PC-9 (cell line): ENCODE measurements around the gene EYA4. TPM values are rescaled to one million over a fixed set of nuclear protein-coding genes. Genes with fewer than 3 reads are reported as not detected.

Experiments used
- BruUV-seq: library from RNA; stranded (reverse); fragments of 400-500 nt; replicated peaks from 2 replicates; lab custom pipeline; 2021; lab: Mats Ljungman, UMichigan
- CTCF ChIA-PET: fragments of 300-600 bp; sonication (Branson Sonifier 250); formaldehyde crosslinking; loops from one replicate; lab custom pipeline; 2022; ENCODE audit warnings: antibody characterized with exemption; lab: Charles Lee
- POLR2A ChIA-PET: fragments of 300-600 bp; sonication (Branson Sonifier 250); formaldehyde crosslinking; loops from one replicate; lab custom pipeline; 2022; ENCODE audit warnings: antibody characterized with exemption; ENCODE audit not compliant: unreplicated experiment; lab: Charles Lee
- DNase-seq, 2 experiments: peaks; one replicate each; pipeline versions ENCODE4 v3.0.0 to v3.0.0-alpha.2; 2015 to 2022; ENCODE audit warnings: mixed read lengths in 1 of 2
- H2AFZ ChIP-seq: fragments of 200-600 bp; sonication (generic); 2 replicates; pipeline ENCODE4 v1.8.1; 2017; ENCODE audit warnings: antibody characterized with exemption
- H3F3A ChIP-seq: fragments of 200-600 bp; sonication (generic); 2 replicates; pipeline ENCODE4 v1.8.1; 2017; ENCODE audit warnings: antibody characterized with exemption, mild to moderate bottlenecking, low read depth; ENCODE audit not compliant: insufficient read depth
- H3K27ac ChIP-seq: fragments of 200-600 bp; sonication (generic); 2 replicates; pipeline ENCODE4 v1.6.1; 2016; ENCODE audit warnings: mixed run types
- H3K27me3 ChIP-seq: fragments of 200-600 bp; sonication (generic); 2 replicates; pipeline ENCODE4 v1.6.1; 2016; ENCODE audit warnings: low read depth, mixed run types; ENCODE audit not compliant: insufficient read depth
- H3K36me3 ChIP-seq: fragments of 200-600 bp; sonication (generic); 2 replicates; pipeline ENCODE4 v1.6.1; 2016; ENCODE audit warnings: low read depth, mixed run types
- H3K4me1 ChIP-seq: fragments of 200-600 bp; sonication (generic); replicated peaks from 2 replicates; pipeline ENCODE4 v1.6.1; 2016; ENCODE audit warnings: mixed run types; ENCODE audit not compliant: insufficient read depth
- H3K4me2 ChIP-seq: fragments of 200-600 bp; sonication (generic); 2 replicates; pipeline ENCODE4 v1.6.1; 2017; ENCODE audit warnings: mixed run types
- H3K4me3 ChIP-seq: fragments of 200-600 bp; sonication (generic); 2 replicates; pipeline ENCODE4 v1.6.1; 2016; ENCODE audit warnings: mixed run types
- H3K79me2 ChIP-seq: fragments of 200-600 bp; sonication (generic); 2 replicates; pipeline ENCODE4 v1.6.1; 2017; ENCODE audit warnings: low read depth, mixed run types
- H3K9me2 ChIP-seq: fragments of 200-600 bp; sonication (generic); 2 replicates; pipeline ENCODE4 v1.8.1; 2017; ENCODE audit warnings: mild to moderate bottlenecking; ENCODE audit not compliant: insufficient read depth
- H3K9me3 ChIP-seq: fragments of 200-600 bp; sonication (generic); 2 replicates; pipeline ENCODE4 v1.8.1; 2016; ENCODE audit warnings: low read depth; ENCODE audit not compliant: insufficient read depth
- H4K20me1 ChIP-seq: fragments of 200-600 bp; sonication (generic); 2 replicates; pipeline ENCODE4 v1.8.1; 2017; ENCODE audit not compliant: insufficient read depth
- EZH2 ChIP-seq: fragments of 200-600 bp; sonication (generic); IDR thresholded peaks from 2 replicates; pipeline ENCODE4 v1.8.0; 2017; ENCODE audit warnings: antibody characterized with exemption, low read depth
- intact Hi-C: fragments of 100-400 bp; cut with micrococcal nuclease; formaldehyde crosslinking; loops from one replicate; pipeline ENCODE4 v1.10.0; 2022; ENCODE audit not compliant: unreplicated experiment
- total RNA-seq: library from RNA; stranded (reverse); gene quantifications from 2 replicates; pipeline ENCODE4 v1.2.3, GENCODE V29; 2021
- TF ChIP-seq, protein P1 (sequence below): fragments of 200-600 bp; sonication (generic); conservative IDR thresholded peaks from 2 replicates; pipeline ENCODE4 v1.6.1; 2017; ENCODE audit warnings: mixed run types, antibody characterized with exemption, mild to moderate bottlenecking, moderate library complexity

The EYA4 gene
- total RNA-seq, 1 experiment from 2014 or later = 9.8 TPM

- Histone ChIP-seq H3K79me2 (no peaks in the 10 kb centered on the region), H3K4me3 (peak overlapping the region; percentile 69)
- no peak; the same call in 1 of the 2 replicates for TF ChIP-seq EZH2
- TF ChIP-seq, protein P1, sequence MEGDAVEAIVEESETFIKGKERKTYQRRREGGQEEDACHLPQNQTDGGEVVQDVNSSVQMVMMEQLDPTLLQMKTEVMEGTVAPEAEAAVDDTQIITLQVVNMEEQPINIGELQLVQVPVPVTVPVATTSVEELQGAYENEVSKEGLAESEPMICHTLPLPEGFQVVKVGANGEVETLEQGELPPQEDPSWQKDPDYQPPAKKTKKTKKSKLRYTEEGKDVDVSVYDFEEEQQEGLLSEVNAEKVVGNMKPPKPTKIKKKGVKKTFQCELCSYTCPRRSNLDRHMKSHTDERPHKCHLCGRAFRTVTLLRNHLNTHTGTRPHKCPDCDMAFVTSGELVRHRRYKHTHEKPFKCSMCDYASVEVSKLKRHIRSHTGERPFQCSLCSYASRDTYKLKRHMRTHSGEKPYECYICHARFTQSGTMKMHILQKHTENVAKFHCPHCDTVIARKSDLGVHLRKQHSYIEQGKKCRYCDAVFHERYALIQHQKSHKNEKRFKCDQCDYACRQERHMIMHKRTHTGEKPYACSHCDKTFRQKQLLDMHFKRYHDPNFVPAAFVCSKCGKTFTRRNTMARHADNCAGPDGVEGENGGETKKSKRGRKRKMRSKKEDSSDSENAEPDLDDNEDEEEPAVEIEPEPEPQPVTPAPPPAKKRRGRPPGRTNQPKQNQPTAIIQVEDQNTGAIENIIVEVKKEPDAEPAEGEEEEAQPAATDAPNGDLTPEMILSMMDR = no peak
Measured at GRCh38 chr6:133241901-133242636, 912 bp downstream of the EYA4 start.

GRCh38 chr6:133242637-133243585 lies 1.8 kb downstream of the EYA4 start:
- peaks cover 19% of the 10 kb centered on the region for H3K4me1 ChIP-seq

More at GRCh38 chr6:133241901-133242636, 912 bp downstream of the EYA4 start:
- Histone ChIP-seq H3K4me2 (peak overlapping the region; percentile 95), H3K36me3 (no peaks in the 10 kb centered on the region), H3K9me2 (no peaks in the 10 kb centered on the region), H2AFZ (peak overlapping the region; percentile 98), H3K9me3 (no peaks in the 10 kb centered on the region), H3K4me1 (peaks cover 19% of the 10 kb centered on the region), H3K27me3 (peaks cover 26% of the 10 kb centered on the region; the same call in 1 of the 2 replicates), H4K20me1 (no peaks in the 10 kb centered on the region), H3F3A (peaks cover under 1% of the 10 kb centered on the region; the same call in 1 of the 2 replicates), H3K27ac (no peak overlapping the region)
- ChIA-PET POLR2A (interaction anchor here (0.7 kb wide), 1 partner anchor 154 kb away, joined by 5 read pairs; no protein-coding TSS in a partner anchor), CTCF (no interaction called here)
- intact Hi-C loops = loop anchor here (1.0 to 10.0 kb wide), 5 partner anchors 98 to 280 kb away; no protein-coding TSS in a partner anchor
- no TSS peak for BruUV-seq
- peak in 1 of 2 experiments; percentile 31 for DNase-seq

More at GRCh38 chr6:133242637-133243585, 1.8 kb downstream of the EYA4 start:
- ChIA-PET CTCF (no interaction called here), POLR2A (interaction anchor here (0.7 kb wide), 1 partner anchor 155 kb away, joined by 5 read pairs; no protein-coding TSS in a partner anchor)
- Histone ChIP-seq H4K20me1 (no peaks in the 10 kb centered on the region), H3K4me2 (peak overlapping the region; percentile 95), H3K27ac (no peak overlapping the region), H2AFZ (peak overlapping the region; percentile 98), H3K27me3 (peaks cover 26% of the 10 kb centered on the region; the same call in 1 of the 2 replicates), H3K79me2 (no peaks in the 10 kb centered on the region), H3K4me3 (peak overlapping the region; percentile 69), H3K9me3 (no peaks in the 10 kb centered on the region), H3F3A (no peaks in the 10 kb centered on the region), H3K9me2 (no peaks in the 10 kb centered on the region), H3K36me3 (no peaks in the 10 kb centered on the region)
- peak in 1 of 2 experiments; percentile 15 for DNase-seq
- intact Hi-C loops = loop anchor here (5.0 to 10.0 kb wide), 4 partner anchors 111 to 281 kb away; no protein-coding TSS in a partner anchor
- no peak for TF ChIP-seq EZH2
- TF ChIP-seq, protein P1 = no peak
- BruUV-seq = no TSS peak
